KMS-11 (cell line): ENCODE results near the gene ZMIZ2.
A peak's percentile ranks its signal among the peaks of the same experiment; 100 is the strongest.

Source experiments
- H2AFZ ChIP-seq: fragments of 200-600 bp; sonication (generic); 2 replicates; pipeline ENCODE4 v1.6.1; 2016; ENCODE audit warnings: antibody characterized with exemption, mixed run types, low read depth
- H3K27ac ChIP-seq: fragments of 200-600 bp; sonication (generic); 2 replicates; pipeline ENCODE4 v1.6.1; 2016; ENCODE audit warnings: mild to moderate bottlenecking, mixed run types
- H3K27me3 ChIP-seq: fragments of 200-600 bp; sonication (generic); 2 replicates; pipeline ENCODE4 v1.6.1; 2017; ENCODE audit warnings: mild to moderate bottlenecking, low read depth, mixed run types, moderate library complexity; ENCODE audit not compliant: insufficient read depth
- H3K36me3 ChIP-seq: fragments of 200-600 bp; sonication (generic); 2 replicates; pipeline ENCODE4 v1.6.1; 2017; ENCODE audit warnings: mild to moderate bottlenecking, mixed run types; ENCODE audit not compliant: insufficient read depth
- H3K4me1 ChIP-seq: fragments of 200-600 bp; sonication (generic); 2 replicates; pipeline ENCODE4 v1.6.1; 2016; ENCODE audit warnings: mild to moderate bottlenecking, low read depth, mixed run types; ENCODE audit not compliant: poor library complexity, severe bottlenecking
- H3K4me2 ChIP-seq: fragments of 200-600 bp; sonication (generic); 2 replicates; pipeline ENCODE4 v1.7.0; 2016; ENCODE audit warnings: mild to moderate bottlenecking, mixed run types
- H3K4me3 ChIP-seq: fragments of 200-600 bp; sonication (generic); IDR thresholded peaks from 2 replicates; pipeline ENCODE4 v1.6.1; 2017; ENCODE audit warnings: low read depth, low read length, mixed read lengths; ENCODE audit not compliant: insufficient read depth
- H3K79me2 ChIP-seq: fragments of 200-600 bp; sonication (generic); 2 replicates; pipeline ENCODE4 v1.6.1; 2016; ENCODE audit warnings: low read depth, mixed run types; ENCODE audit not compliant: insufficient read depth
- H3K9ac ChIP-seq: fragments of 200-600 bp; sonication (generic); 2 replicates; pipeline ENCODE4 v1.6.1; 2016; ENCODE audit warnings: mild to moderate bottlenecking, mixed run types
- H4K20me1 ChIP-seq: fragments of 200-600 bp; sonication (generic); 2 replicates; pipeline ENCODE4 v1.6.1; 2016; ENCODE audit warnings: mild to moderate bottlenecking, mixed run types; ENCODE audit not compliant: insufficient read depth
- CTCF ChIP-seq: fragments of 200-600 bp; sonication (generic); conservative IDR thresholded peaks from 2 replicates; pipeline ENCODE4 v1.6.1; 2017; ENCODE audit warnings: low read depth, mild to moderate bottlenecking, antibody characterized with exemption, low read length, moderate library complexity, mixed read lengths

The ZMIZ2 gene

GRCh38 chr7:44805950-44806349 lies 57.3 kb downstream of the ZMIZ2 start:
- Histone ChIP-seq H3K27me3 (no peaks in the 10 kb centered on the region), H3K4me1 (peaks cover 41% of the 10 kb centered on the region), H3K4me3 (no peak overlapping the region), H3K36me3 (peaks cover 11% of the 10 kb centered on the region; the same call in 1 of the 2 replicates), H3K4me2 (no peak overlapping the region), H3K9ac (no peak overlapping the region), H3K27ac (no peak overlapping the region), H4K20me1 (0 out of 2 replicates have a peak, but pooled peaks cover 12% of the 10 kb centered on the region), H3K79me2 (no peaks in the 10 kb centered on the region), H2AFZ (no peak overlapping the region)
- TF ChIP-seq CTCF: no peak

GRCh38 chr7:44808914-44809393 lies 60.3 kb downstream of the ZMIZ2 start:
- TF ChIP-seq CTCF: no peak
- H3K4me3 ChIP-seq: no peak overlapping the region
- peak overlapping the region; percentile 76 for H3K27ac ChIP-seq
- H3K79me2 ChIP-seq: no peaks in the 10 kb centered on the region
- H3K36me3 ChIP-seq: no peaks in the 10 kb centered on the region
- H3K4me2 ChIP-seq: 0 out of 2 replicates have a peak overlapping the region, but pooled peaks have one; percentile 11
- no peak overlapping the region for H2AFZ ChIP-seq
- H4K20me1 ChIP-seq: no peaks in the 10 kb centered on the region
- no peaks in the 10 kb centered on the region for H3K27me3 ChIP-seq
- peaks cover 47% of the 10 kb centered on the region for H3K4me1 ChIP-seq
- H3K9ac ChIP-seq: no peak overlapping the region

GRCh38 chr7:44811093-44811492 lies 62.4 kb downstream of the ZMIZ2 start:
- Histone ChIP-seq H3K27ac (peak overlapping the region; percentile 19; the same call in 1 of the 2 replicates), H3K27me3 (no peaks in the 10 kb centered on the region), H2AFZ (no peak overlapping the region), H4K20me1 (no peaks in the 10 kb centered on the region), H3K36me3 (no peaks in the 10 kb centered on the region), H3K4me2 (peak overlapping the region; percentile 49), H3K79me2 (no peaks in the 10 kb centered on the region), H3K4me1 (peaks cover 47% of the 10 kb centered on the region), H3K4me3 (no peak overlapping the region), H3K9ac (no peak overlapping the region)
- TF ChIP-seq CTCF: no peak

GRCh38 chr7:44811571-44811970 lies 62.9 kb downstream of the ZMIZ2 start:
- Histone ChIP-seq H2AFZ (no peak overlapping the region), H4K20me1 (no peaks in the 10 kb centered on the region), H3K27me3 (no peaks in the 10 kb centered on the region), H3K4me1 (peaks cover 47% of the 10 kb centered on the region), H3K27ac (no peak overlapping the region), H3K4me3 (no peak overlapping the region), H3K79me2 (no peaks in the 10 kb centered on the region), H3K9ac (no peak overlapping the region), H3K4me2 (peak overlapping the region; percentile 49), H3K36me3 (no peaks in the 10 kb centered on the region)
- TF ChIP-seq CTCF: no peak
